NT2/D1 (cell line): ENCODE results near the gene SRC.

Experiments
- SUZ12 ChIP-seq: IDR thresholded peaks from 2 replicates; pipeline ENCODE4 v1.6.1; 2011; ENCODE audit not compliant: insufficient read length, insufficient read depth; ENCODE audit errors: extremely low read depth
- YY1 ChIP-seq: IDR thresholded peaks from 2 replicates; pipeline ENCODE4 v1.6.1; 2011; ENCODE audit not compliant: insufficient read length, insufficient read depth
- ZNF274 ChIP-seq: IDR thresholded peaks from 2 replicates; pipeline ENCODE4 v1.6.1; 2011; ENCODE audit warnings: mild to moderate bottlenecking, low read depth, low read length

GRCh38 chr20:37383229-37383989, 37.5 kb downstream of the SRC start:
- TF ChIP-seq YY1 (no peak), SUZ12 (no peak), ZNF274 (no peak)
